GM21447 (cell line): ENCODE data around the gene OPA1.

Experiments
- ATAC-seq: cut with Tn5 transposase; IDR thresholded peaks from one replicate; pipeline ENCODE4 v1.9.1; 2021; ENCODE audit not compliant: unreplicated experiment

OPA1 gene

DNA sequence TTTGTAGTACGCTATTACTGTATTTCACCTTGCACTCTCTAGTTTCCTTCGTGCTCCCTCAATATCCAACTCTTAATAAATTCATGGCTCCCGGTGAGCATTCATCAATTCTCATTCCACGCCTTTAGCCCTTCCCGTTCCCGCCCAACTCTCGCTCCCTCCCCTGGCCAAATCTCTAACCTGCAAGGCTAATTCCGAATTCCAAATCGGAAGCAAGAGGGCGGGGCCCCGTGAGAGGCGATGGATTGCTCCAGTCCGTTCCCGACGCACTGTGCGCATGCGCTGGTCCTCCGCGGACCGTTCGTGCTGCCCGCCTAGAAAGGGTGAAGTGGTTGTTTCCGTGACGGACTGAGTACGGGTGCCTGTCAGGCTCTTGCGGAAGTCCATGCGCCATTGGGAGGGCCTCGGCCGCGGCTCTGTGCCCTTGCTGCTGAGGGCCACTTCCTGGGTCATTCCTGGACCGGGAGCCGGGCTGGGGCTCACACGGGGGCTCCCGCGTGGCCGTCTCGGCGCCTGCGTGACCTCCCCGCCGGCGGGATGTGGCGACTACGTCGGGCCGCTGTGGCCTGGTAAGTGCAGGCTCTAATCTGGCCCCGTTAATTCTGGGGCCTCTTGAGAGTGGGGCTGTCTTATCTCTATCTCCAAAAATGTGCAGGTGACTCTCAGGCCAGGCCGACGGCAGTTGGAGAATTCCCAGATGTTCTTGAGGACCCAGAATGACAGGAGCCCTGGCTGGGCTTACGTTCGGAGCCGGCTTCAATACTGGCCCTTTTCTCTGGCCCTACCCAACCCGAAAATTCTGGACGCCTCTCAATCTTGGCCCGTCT lies at the start of gene OPA1:
OPA1 (plus strand) TSS at position 368 of the 827 bp plus-strand sequence; CDS start at position 538, 170 bp downstream.
- peak; percentile 96 for ATAC-seq

DNA sequence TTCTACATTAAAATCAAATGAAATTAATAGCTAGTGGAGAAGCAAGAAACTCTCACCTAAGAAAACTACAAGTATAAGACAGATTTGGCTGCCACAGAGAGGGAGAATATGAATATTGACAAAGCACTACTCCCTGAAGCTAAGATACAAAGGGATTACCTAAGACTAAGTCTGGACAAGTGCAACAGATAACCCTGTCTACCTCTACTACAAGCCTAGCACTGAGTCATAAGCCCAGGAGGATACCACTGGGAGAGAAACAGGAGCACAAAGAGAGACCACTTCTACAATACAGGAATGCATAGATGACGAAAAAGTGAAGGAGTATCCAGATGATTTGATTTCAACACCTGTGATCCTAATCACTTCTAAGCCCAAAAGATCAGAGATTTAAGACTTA lies 48.7 kb upstream of the OPA1 start:
- ATAC-seq = no peak

- ATAC-seq = no peak
Observed at GRCh38 chr3:193545304-193545703, 47.7 kb upstream of the OPA1 start.

DNA sequence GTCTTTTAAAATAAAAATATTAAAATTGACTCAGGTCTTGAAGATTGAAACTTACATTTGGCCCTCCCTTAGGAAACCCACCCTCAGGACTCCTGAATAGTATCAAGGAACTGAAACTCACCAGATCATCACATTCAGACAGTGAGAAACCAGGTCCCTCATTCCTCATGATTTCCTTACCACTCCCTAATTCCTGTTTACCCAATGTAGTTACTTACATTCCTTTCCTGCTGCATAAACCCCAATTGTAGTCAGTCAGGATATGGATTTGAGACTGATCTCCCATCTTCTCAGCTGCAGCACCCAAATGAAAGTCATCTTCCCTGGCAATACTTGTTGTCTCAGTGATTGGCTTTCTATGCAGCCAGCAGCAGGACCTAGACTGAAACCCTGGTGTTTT lies 46.9 kb upstream of the OPA1 start:
- no peak for ATAC-seq

DNA sequence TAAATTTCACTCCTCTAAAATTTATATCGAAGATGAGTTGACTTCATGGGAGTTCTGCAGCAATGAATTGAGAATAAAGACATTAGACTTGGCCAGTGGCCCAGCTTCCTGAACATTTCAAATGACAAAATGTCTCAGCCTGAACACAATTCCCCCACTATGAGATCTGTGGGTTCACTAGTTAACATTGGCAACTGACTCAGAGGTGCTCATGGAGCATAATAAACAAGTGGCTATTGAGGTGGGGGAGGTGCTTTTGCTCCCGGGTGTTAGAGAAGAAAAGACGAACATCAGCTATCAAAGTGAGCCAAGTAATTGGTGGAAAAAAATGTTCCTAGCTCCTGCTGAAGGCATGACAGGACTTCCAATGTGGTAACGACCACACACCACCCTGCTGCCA lies 44.6 kb upstream of the OPA1 start:
- no peak for ATAC-seq

DNA sequence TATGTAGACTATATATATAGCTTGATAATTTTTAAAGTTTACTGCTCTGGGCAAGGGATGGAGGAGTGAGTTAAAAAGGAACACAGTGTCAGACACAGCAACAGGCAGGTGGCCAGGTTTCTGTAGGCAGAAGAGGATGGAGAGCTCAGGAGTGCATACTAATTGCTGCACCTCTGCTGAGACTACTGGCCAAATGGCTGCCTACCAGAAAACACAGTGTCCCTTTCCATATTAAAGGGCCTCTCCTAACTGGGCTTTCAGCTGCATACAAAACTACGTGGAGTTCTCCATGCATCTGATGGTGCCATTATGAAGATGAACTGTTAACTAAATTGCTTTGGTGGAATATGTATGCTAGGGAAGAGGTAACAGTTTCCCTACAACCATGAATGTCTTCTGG lies 40.1 kb upstream of the OPA1 start:
- ATAC-seq = no peak

DNA sequence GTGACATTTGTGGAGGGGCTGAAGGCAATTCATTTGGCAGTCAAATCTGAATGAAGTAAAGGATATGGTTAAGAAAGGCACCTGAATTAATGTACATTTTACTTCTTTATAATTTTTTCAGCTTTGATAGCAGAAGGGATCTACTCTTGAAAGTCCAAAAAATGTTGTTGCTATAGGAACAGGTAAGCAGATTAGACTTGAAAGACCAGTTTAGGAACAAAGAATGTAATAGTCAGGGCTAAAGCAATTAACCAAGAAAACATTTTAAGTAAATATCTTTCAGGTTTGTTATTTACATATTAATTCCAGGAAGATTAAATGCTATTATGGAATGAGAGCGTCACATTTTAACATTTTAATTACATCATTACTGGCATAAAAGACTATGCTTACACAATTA lies 39.4 kb upstream of the OPA1 start:
- ATAC-seq = no peak

DNA sequence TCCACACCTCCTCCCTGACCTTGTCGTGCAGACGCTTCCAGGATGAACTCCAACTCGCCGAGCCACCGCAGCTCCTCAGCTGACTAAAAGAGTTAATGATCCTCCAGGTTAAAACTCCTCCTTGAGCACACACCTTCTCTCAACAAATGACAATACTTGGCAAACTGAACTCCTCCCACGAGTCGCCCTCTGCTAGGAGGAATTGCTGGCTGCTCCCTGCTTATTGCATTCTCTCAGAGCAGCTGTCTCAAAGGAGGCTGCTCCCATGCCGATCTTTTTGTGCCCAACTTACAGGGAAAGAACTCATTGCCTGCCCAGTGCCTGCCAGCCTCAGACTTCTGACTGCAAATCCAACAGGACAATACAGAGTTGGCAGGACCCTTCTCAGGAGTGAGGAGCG lies 38.2 kb upstream of the OPA1 start, which contains the start of gene ATP13A4:
ATP13A4 (minus strand) TSS at position 85 of the 400 bp plus-strand sequence. CDS start 96 bp downstream, outside the sequence.
- no peak for ATAC-seq

GRCh38 chr3:193556841-193557240 lies 36.2 kb upstream of the OPA1 start:
- ATAC-seq = no peak

GRCh38 chr3:193559100-193559499 lies 33.9 kb upstream of the OPA1 start:
- ATAC-seq = no peak

DNA sequence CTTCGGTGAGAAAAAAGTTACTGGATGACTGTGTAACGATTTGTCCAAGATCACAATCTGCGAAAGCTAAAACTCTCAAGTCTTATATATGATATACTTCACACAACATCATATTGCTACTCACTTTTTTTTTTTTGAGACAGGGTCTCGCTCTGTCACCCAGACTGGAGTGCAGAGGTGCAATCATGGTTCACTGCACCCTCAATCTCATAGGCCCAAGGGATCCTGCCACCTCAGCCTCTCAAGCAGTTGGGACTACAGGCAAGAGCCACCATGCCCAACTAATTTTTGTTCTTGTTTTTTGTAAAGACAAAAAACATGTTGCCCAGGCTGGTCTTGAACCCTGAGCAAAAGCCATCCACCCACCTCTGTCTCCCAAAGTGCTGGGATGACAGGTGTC lies 32.9 kb upstream of the OPA1 start:
- no peak for ATAC-seq

DNA sequence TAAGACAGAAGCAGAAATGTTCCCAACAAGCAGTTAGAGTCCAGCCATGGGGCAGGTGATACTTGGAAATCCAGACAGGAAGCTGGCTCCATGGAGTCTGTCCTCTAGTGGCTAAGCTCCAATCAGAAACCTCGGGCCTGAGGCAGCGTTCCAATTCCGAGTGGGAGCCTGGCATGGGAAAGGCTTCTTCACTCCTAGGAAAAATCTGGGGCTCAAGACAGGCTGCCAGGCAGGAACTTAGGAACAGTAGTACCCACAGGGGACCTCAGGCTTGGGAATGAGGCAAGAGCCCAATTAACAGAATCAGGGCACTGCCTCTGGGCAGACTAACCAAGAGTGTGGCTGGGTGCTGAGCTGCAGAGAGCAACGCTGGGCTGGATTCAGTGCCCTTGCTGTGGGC lies 32.1 kb upstream of the OPA1 start:
- ATAC-seq = no peak

DNA sequence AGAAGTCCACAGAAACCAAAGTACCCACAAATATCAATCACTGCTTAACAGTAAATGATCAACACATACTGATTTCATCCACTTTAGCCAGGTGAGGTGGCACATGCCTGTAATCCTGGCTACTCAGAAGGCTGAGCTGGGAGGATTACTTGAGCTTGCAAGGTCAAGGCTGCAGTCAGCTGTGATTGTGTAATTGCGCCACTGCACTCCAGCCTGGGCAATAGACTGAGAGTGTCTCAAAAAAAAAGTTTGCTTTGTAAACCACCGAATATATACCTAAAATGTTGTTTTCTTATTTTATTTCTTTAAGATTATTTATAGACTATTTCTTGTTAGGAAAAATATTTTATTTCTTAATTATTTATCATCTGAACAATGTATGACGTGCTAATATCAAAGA lies 29.6 kb upstream of the OPA1 start:
- ATAC-seq = no peak

DNA sequence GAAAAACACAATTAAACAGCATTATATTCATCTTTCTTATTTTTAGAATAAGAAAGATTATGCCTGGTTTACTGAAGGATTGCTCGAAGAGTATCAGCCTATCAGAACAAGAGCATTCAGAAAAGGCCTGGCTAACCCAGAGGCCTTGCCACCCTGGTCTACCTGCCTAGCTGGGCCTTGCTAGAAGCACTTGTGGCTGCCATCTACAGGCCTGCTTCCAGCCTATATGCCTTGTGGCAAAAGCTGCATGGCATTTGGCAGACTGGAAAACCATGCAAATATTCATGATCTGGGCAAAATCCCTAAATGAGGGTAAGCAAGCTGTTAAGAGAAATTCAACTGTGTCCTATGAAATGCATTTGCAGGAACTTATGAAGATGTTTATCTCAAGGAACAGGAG lies 29.0 kb upstream of the OPA1 start:
- ATAC-seq = no peak

DNA sequence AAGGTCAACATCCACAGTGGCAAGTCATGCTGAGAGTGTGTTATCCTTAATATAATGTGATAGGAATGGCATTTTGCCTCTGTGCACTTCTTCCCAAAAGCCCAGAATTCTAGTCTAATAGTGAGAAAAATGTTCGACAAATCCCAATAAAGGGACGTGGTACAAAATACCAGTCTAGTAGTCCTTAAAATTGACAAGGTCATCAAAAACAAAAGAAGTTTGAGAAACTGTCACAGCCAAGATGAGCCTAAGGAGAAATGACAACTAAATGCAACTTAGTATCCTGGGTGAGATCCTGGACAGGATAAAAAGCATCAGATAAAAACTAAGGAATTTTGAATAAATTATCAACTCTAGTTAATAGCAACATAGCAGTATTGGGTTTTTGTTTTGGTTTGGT lies 23.9 kb upstream of the OPA1 start:
- ATAC-seq = no peak

DNA sequence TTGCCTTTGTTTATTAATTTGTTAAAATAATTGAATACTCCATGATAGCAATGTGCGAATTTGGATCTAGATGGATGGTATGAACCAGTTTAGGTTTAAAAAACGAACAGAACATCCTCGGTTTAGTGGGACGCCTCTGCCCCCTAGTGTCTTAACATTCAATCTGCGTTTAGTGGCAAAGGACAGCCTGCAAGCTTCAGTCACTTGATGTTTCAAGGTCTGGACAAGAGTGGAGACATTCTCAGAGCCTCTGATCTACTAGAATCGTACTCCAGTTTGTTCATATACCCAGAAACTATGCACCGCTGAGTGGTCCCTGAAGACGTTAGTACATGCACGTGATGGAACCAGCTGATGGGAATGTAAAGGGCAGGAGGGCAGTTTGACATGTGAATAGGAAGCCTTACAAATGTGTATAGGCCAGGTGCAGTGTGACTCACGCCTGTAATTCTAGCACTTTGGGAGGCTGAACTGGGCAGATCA lies 20.5 kb upstream of the OPA1 start:
- peak; percentile 72 for ATAC-seq

- ATAC-seq = no peak
Observed at GRCh38 chr3:193573403-193574191, 19.4 kb upstream of the OPA1 start.

DNA sequence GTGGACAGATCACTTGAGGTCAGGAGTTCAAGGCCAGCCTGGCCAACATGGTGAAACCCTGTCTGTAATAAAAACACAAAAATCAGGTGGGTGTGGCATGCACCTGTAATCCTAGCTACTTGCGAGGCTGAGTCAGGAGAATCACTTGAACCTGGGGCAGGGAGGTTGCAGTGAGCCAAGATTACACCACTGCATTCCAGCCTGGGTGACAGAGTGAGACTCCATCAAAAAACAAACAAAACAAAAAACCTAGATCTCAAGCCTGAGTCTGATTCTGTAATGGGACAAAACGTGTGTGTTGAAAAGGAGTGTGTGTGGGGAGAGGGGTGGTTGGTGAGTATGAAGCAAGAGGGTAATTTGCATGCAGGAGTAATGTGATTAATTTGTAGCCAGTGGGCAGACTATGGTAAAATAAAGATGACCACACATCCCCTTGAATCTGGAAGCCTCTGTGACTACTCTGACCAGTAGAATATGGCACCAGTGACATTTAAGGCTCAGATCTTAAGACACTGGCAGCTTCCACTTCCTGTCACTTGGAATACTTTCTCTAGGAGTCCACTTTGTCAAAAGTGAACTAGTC lies 18.4 kb upstream of the OPA1 start:
- ATAC-seq = no peak

DNA sequence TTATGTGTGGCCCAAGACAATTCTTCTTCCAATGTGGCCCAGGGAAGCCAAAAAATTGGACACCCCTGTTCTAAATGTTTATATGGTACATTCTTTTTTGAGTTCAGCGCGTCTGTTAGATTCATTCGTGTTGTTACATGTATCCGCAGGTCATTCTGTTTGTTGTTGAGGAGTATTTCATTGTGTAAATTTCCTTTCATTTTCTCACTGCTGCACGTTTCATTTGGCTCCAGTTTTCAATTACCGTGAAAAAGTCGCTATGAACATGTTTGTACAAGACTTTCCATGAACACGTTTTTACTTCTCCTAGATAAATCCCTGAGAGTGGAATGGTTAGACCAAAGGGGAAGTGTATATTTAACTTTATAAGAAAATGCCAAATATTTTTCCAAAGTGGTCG lies 7.5 kb upstream of the OPA1 start:
- no peak for ATAC-seq

GRCh38 chr3:193586526-193586925 lies 6.5 kb upstream of the OPA1 start:
- ATAC-seq = no peak

- no peak for ATAC-seq
Observed at GRCh38 chr3:193589129-193589528, 3.9 kb upstream of the OPA1 start.

GRCh38 chr3:193589616-193590015 lies 3.4 kb upstream of the OPA1 start:
- no peak for ATAC-seq
